GM23338 (cell line): ENCODE results near the gene MAP3K14. TPM values are rescaled to one million over a fixed set of nuclear protein-coding genes. Genes with fewer than 3 reads are reported as not detected.

Experiments
- ATAC-seq: fragments of 200-7000 bp; cut with Tn5 transposase; 3 replicates; pipeline ENCODE4 v1.9.1; 2020
- DNase-seq: peaks from one replicate; pipeline ENCODE4 v3.0.0-alpha.2; 2015; ENCODE audit warnings: low spot score
- H2AFZ ChIP-seq: fragments of 200-600 bp; sonication (generic); 2 replicates; pipeline ENCODE4 v1.8.0; 2016; ENCODE audit warnings: antibody characterized with exemption, mild to moderate bottlenecking, moderate library complexity
- H3F3A ChIP-seq: fragments of 200-600 bp; sonication (generic); replicated peaks from 2 replicates; pipeline ENCODE4 v1.8.0; 2017; ENCODE audit warnings: antibody characterized with exemption, mixed run types, low read depth
- H3K27ac ChIP-seq: fragments of 200-600 bp; sonication (generic); 2 replicates; pipeline ENCODE4 v1.6.1; 2016; ENCODE audit warnings: low read depth
- H3K27me3 ChIP-seq: fragments of 200-600 bp; sonication (generic); 2 replicates; pipeline ENCODE4 v1.8.0; 2016; ENCODE audit warnings: mild to moderate bottlenecking, mixed run types, moderate library complexity; ENCODE audit not compliant: insufficient read depth
- H3K36me3 ChIP-seq: fragments of 200-600 bp; sonication (generic); 2 replicates; pipeline ENCODE4 v1.8.0; 2016; ENCODE audit warnings: mild to moderate bottlenecking; ENCODE audit not compliant: insufficient read depth
- H3K4me1 ChIP-seq: fragments of 200-600 bp; sonication (generic); 2 replicates; pipeline ENCODE4 v1.8.0; 2016; ENCODE audit warnings: mild to moderate bottlenecking, moderate library complexity; ENCODE audit not compliant: insufficient read depth
- H3K4me2 ChIP-seq: fragments of 200-600 bp; sonication (generic); 2 replicates; pipeline ENCODE4 v1.7.1; 2017; ENCODE audit warnings: mixed run types
- H3K4me3 ChIP-seq: fragments of 200-600 bp; sonication (generic); 2 replicates; pipeline ENCODE4 v1.6.1; 2016; ENCODE audit warnings: mixed run types
- H3K79me2 ChIP-seq: fragments of 200-600 bp; sonication (generic); replicated peaks from 2 replicates; pipeline ENCODE4 v1.8.0; 2017; ENCODE audit warnings: mild to moderate bottlenecking; ENCODE audit not compliant: insufficient read depth
- H3K9me2 ChIP-seq: fragments of 200-600 bp; sonication (generic); 2 replicates; pipeline ENCODE4 v1.8.0; 2017; ENCODE audit not compliant: insufficient read depth
- H4K20me1 ChIP-seq: fragments of 200-600 bp; sonication (generic); replicated peaks from 2 replicates; pipeline ENCODE4 v1.8.0; 2017; ENCODE audit warnings: mild to moderate bottlenecking; ENCODE audit not compliant: insufficient read depth
- H3K27ac Mint-ChIP-seq: 2 replicates; pipeline ENCODE4 v1.8.0; 2020; ENCODE audit warnings: inconsistent platforms, mild to moderate bottlenecking, moderate library complexity, mixed read lengths
- H3K27me3 Mint-ChIP-seq: 3 replicates; pipeline ENCODE4 v1.8.0; 2022; ENCODE audit warnings: low read depth, mild to moderate bottlenecking, moderate library complexity, mixed read lengths, inconsistent platforms; ENCODE audit not compliant: insufficient read depth, poor library complexity
- H3K36me3 Mint-ChIP-seq: 3 replicates; pipeline ENCODE4 v1.8.0; 2021; ENCODE audit warnings: low read depth, mild to moderate bottlenecking, inconsistent platforms, moderate library complexity, mixed read lengths
- H3K4me1 Mint-ChIP-seq: 3 replicates; pipeline ENCODE4 v1.8.0; 2020; ENCODE audit warnings: mild to moderate bottlenecking, inconsistent platforms, mixed read lengths
- H3K4me3 Mint-ChIP-seq: 3 replicates; pipeline ENCODE4 v1.8.0; 2021; ENCODE audit warnings: moderate library complexity, mild to moderate bottlenecking, inconsistent platforms, mixed read lengths
- H3K9me3 Mint-ChIP-seq: 3 replicates; pipeline ENCODE4 v1.8.0; 2020; ENCODE audit warnings: moderate library complexity, mild to moderate bottlenecking, inconsistent platforms, mixed read lengths
- CREB1 ChIP-seq: fragments of 250-450 bp; sonication (Bioruptor Pico); IDR thresholded peaks from 2 replicates; pipeline ENCODE4 v1.5.0; 2020; ENCODE audit warnings: low read depth, mild to moderate bottlenecking, moderate library complexity
- EZH2 ChIP-seq: fragments of 200-600 bp; sonication (generic); IDR thresholded peaks from one replicate; pipeline ENCODE4 v1.8.0; 2017; ENCODE audit warnings: antibody characterized with exemption, mild to moderate bottlenecking, low read depth; ENCODE audit not compliant: unreplicated experiment
- EZH2phosphoT487 ChIP-seq: fragments of 200-600 bp; sonication (generic); IDR thresholded peaks from one replicate; pipeline ENCODE4 v1.8.1; 2018; ENCODE audit warnings: antibody characterized with exemption; ENCODE audit not compliant: unreplicated experiment
- JUNB ChIP-seq: IDR thresholded peaks from one replicate; pipeline ENCODE4 v1.6.1; 2016; ENCODE audit warnings: antibody characterized with exemption; ENCODE audit not compliant: unreplicated experiment
- NANOG ChIP-seq: IDR thresholded peaks from 2 replicates; pipeline ENCODE4 v1.6.1; 2016; ENCODE audit warnings: antibody characterized with exemption, borderline replicate concordance
- POLR2AphosphoS5 ChIP-seq: IDR thresholded peaks from 2 replicates; pipeline ENCODE4 v1.6.1; 2016; ENCODE audit warnings: antibody characterized with exemption, low read depth
- STAT1 ChIP-seq: IDR thresholded peaks from one replicate; pipeline ENCODE4 v1.6.1; 2016; ENCODE audit warnings: antibody characterized with exemption; ENCODE audit not compliant: unreplicated experiment
- ZNF114 ChIP-seq: fragments of 250-450 bp; sonication (Bioruptor Pico); IDR thresholded peaks from 2 replicates; pipeline ENCODE4 v1.5.0; 2020; ENCODE audit warnings: mild to moderate bottlenecking, moderate library complexity
- ZNF331 ChIP-seq: fragments of 250-450 bp; sonication (Bioruptor Pico); IDR thresholded peaks from 2 replicates; pipeline ENCODE4 v1.5.0; 2020; ENCODE audit warnings: low read depth, mild to moderate bottlenecking, moderate library complexity
- polyA plus RNA-seq: library from polyadenylated mRNA; unstranded; fragments of >200 nt; fragmentation: Nextera tagmentation; extraction: Ambion mirVana; gene quantifications from 2 replicates; pipeline ENCODE4 v1.2.1, GENCODE V29; 2016
- total RNA-seq: library from RNA; depleted of rRNA; stranded (reverse); fragments of >200 nt; shearing (Covaris generic); gene quantifications from 2 replicates; pipeline ENCODE4 v1.2.3, GENCODE V29; 2014
- TF ChIP-seq, protein P1 (sequence below), 2 experiments: fragments of 200-600 bp in 1 of 2; sonication (generic) in 1 of 2; conservative IDR thresholded peaks; 2 replicates each; pipeline versions ENCODE4 v1.5.1 to v1.6.1; 2016 to 2017; ENCODE audit warnings: antibody characterized with exemption in 2 of 2, low read depth in 2 of 2, mild to moderate bottlenecking in 2 of 2, moderate library complexity in 1 of 2
- TF ChIP-seq, protein P2 (sequence below): IDR thresholded peaks from one replicate; pipeline ENCODE4 v1.6.1; 2018; ENCODE audit warnings: antibody characterized with exemption; ENCODE audit not compliant: unreplicated experiment
- TF ChIP-seq, protein P3 (sequence below): IDR thresholded peaks from 2 replicates; pipeline ENCODE4 v1.6.1; 2016; ENCODE audit warnings: antibody characterized with exemption
- TF ChIP-seq, protein P4 (sequence below): fragments of 250-450 bp; sonication (Bioruptor Pico); IDR thresholded peaks from 2 replicates; pipeline ENCODE4 v1.5.0; 2020; ENCODE audit warnings: mild to moderate bottlenecking, moderate library complexity

MAP3K14 gene
- total and polyA plus RNA-seq, 2 experiments from 2014 or later = 1.3 to 4.9 TPM

DNA sequence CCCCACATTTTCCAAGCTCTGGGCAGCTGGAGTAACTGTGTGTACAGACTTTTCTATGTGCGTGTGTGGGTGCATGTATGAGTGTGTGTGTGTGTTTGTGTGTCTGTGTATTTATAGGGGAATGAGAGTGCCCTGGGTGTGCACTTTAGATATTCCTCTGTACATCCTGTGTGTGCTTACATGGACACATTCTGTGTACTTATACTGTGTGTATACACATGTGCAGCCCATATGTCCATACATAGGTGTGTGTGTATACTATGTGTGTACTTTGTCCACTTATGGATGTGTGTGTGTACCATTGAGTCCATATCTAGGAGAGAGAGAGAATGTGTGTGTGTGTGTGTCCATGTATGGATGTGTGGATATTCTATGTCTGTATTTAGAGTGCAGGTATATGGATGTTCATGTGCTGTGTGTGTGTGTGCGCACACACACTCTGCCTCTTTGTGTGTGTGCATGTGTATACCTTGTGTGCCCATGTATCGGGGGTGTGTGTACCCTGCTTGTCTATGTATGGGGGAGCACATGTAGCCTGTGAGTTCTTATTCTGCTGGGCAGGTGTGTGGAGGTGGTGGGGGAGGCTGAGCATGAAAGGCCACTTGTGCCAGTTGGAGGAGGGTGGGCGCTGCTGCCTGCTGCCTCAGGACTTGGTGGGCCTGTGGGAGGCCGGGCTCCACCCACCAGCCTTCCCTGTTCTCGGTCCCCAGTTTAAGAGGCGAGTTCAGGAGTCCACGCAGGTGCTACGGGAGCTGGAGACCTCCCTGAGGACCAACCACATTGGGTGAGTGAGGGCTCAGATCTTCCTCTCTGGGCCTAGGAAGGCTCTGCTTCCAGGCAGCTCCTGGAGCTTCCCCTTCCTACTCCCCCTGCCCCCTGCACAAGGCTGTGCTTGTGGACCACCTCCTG is 84.1 kb downstream of the MAP3K14 start:
- ATAC-seq = no peak

More for the DNA sequence above, 84.1 kb downstream of the MAP3K14 start:
- Mint-ChIP-seq H3K36me3 (no peaks in the 10 kb centered on the region; the same call in 2 of the 3 replicates), H3K4me1 (peaks cover 41% of the 10 kb centered on the region), H3K9me3 (no peaks in the 10 kb centered on the region), H3K27ac (no peak overlapping the region), H3K27me3 (peaks cover 23% of the 10 kb centered on the region), H3K4me3 (no peak overlapping the region; the same call in 2 of the 3 replicates)
- Histone ChIP-seq H3F3A (0 out of 2 replicates have a peak, but pooled peaks cover 2% of the 10 kb centered on the region), H4K20me1 (no peaks in the 10 kb centered on the region; the same call in 1 of the 2 replicates), H3K27ac (no peak overlapping the region), H3K36me3 (no peaks in the 10 kb centered on the region), H3K4me3 (no peak overlapping the region), H3K27me3 (peaks cover 17% of the 10 kb centered on the region), H3K4me2 (no peak overlapping the region), H3K4me1 (peaks cover 29% of the 10 kb centered on the region), H3K79me2 (no peaks in the 10 kb centered on the region), H2AFZ (no peak overlapping the region), H3K9me2 (no peaks in the 10 kb centered on the region)
- TF ChIP-seq STAT1 = no peak
- no peak for TF ChIP-seq ZNF331 (CRISPR knock-in tag)
- no peak for TF ChIP-seq ZNF114 (CRISPR knock-in tag)
- no peak for TF ChIP-seq EZH2phosphoT487
- TF ChIP-seq POLR2AphosphoS5 = no peak
- no peak for TF ChIP-seq JUNB
- TF ChIP-seq, protein P1, sequence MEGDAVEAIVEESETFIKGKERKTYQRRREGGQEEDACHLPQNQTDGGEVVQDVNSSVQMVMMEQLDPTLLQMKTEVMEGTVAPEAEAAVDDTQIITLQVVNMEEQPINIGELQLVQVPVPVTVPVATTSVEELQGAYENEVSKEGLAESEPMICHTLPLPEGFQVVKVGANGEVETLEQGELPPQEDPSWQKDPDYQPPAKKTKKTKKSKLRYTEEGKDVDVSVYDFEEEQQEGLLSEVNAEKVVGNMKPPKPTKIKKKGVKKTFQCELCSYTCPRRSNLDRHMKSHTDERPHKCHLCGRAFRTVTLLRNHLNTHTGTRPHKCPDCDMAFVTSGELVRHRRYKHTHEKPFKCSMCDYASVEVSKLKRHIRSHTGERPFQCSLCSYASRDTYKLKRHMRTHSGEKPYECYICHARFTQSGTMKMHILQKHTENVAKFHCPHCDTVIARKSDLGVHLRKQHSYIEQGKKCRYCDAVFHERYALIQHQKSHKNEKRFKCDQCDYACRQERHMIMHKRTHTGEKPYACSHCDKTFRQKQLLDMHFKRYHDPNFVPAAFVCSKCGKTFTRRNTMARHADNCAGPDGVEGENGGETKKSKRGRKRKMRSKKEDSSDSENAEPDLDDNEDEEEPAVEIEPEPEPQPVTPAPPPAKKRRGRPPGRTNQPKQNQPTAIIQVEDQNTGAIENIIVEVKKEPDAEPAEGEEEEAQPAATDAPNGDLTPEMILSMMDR (conservative IDR thresholded peaks at IDR 0.05; ENCODE audit: low read depth in 2 of 2) = no peak
- TF ChIP-seq CREB1 (CRISPR knock-in tag) = no peak
- no peak for TF ChIP-seq EZH2
- TF ChIP-seq, protein P2, sequence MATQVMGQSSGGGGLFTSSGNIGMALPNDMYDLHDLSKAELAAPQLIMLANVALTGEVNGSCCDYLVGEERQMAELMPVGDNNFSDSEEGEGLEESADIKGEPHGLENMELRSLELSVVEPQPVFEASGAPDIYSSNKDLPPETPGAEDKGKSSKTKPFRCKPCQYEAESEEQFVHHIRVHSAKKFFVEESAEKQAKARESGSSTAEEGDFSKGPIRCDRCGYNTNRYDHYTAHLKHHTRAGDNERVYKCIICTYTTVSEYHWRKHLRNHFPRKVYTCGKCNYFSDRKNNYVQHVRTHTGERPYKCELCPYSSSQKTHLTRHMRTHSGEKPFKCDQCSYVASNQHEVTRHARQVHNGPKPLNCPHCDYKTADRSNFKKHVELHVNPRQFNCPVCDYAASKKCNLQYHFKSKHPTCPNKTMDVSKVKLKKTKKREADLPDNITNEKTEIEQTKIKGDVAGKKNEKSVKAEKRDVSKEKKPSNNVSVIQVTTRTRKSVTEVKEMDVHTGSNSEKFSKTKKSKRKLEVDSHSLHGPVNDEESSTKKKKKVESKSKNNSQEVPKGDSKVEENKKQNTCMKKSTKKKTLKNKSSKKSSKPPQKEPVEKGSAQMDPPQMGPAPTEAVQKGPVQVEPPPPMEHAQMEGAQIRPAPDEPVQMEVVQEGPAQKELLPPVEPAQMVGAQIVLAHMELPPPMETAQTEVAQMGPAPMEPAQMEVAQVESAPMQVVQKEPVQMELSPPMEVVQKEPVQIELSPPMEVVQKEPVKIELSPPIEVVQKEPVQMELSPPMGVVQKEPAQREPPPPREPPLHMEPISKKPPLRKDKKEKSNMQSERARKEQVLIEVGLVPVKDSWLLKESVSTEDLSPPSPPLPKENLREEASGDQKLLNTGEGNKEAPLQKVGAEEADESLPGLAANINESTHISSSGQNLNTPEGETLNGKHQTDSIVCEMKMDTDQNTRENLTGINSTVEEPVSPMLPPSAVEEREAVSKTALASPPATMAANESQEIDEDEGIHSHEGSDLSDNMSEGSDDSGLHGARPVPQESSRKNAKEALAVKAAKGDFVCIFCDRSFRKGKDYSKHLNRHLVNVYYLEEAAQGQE = no peak
- TF ChIP-seq, protein P3, sequence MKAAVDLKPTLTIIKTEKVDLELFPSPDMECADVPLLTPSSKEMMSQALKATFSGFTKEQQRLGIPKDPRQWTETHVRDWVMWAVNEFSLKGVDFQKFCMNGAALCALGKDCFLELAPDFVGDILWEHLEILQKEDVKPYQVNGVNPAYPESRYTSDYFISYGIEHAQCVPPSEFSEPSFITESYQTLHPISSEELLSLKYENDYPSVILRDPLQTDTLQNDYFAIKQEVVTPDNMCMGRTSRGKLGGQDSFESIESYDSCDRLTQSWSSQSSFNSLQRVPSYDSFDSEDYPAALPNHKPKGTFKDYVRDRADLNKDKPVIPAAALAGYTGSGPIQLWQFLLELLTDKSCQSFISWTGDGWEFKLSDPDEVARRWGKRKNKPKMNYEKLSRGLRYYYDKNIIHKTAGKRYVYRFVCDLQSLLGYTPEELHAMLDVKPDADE = no peak
- TF ChIP-seq, protein P4, sequence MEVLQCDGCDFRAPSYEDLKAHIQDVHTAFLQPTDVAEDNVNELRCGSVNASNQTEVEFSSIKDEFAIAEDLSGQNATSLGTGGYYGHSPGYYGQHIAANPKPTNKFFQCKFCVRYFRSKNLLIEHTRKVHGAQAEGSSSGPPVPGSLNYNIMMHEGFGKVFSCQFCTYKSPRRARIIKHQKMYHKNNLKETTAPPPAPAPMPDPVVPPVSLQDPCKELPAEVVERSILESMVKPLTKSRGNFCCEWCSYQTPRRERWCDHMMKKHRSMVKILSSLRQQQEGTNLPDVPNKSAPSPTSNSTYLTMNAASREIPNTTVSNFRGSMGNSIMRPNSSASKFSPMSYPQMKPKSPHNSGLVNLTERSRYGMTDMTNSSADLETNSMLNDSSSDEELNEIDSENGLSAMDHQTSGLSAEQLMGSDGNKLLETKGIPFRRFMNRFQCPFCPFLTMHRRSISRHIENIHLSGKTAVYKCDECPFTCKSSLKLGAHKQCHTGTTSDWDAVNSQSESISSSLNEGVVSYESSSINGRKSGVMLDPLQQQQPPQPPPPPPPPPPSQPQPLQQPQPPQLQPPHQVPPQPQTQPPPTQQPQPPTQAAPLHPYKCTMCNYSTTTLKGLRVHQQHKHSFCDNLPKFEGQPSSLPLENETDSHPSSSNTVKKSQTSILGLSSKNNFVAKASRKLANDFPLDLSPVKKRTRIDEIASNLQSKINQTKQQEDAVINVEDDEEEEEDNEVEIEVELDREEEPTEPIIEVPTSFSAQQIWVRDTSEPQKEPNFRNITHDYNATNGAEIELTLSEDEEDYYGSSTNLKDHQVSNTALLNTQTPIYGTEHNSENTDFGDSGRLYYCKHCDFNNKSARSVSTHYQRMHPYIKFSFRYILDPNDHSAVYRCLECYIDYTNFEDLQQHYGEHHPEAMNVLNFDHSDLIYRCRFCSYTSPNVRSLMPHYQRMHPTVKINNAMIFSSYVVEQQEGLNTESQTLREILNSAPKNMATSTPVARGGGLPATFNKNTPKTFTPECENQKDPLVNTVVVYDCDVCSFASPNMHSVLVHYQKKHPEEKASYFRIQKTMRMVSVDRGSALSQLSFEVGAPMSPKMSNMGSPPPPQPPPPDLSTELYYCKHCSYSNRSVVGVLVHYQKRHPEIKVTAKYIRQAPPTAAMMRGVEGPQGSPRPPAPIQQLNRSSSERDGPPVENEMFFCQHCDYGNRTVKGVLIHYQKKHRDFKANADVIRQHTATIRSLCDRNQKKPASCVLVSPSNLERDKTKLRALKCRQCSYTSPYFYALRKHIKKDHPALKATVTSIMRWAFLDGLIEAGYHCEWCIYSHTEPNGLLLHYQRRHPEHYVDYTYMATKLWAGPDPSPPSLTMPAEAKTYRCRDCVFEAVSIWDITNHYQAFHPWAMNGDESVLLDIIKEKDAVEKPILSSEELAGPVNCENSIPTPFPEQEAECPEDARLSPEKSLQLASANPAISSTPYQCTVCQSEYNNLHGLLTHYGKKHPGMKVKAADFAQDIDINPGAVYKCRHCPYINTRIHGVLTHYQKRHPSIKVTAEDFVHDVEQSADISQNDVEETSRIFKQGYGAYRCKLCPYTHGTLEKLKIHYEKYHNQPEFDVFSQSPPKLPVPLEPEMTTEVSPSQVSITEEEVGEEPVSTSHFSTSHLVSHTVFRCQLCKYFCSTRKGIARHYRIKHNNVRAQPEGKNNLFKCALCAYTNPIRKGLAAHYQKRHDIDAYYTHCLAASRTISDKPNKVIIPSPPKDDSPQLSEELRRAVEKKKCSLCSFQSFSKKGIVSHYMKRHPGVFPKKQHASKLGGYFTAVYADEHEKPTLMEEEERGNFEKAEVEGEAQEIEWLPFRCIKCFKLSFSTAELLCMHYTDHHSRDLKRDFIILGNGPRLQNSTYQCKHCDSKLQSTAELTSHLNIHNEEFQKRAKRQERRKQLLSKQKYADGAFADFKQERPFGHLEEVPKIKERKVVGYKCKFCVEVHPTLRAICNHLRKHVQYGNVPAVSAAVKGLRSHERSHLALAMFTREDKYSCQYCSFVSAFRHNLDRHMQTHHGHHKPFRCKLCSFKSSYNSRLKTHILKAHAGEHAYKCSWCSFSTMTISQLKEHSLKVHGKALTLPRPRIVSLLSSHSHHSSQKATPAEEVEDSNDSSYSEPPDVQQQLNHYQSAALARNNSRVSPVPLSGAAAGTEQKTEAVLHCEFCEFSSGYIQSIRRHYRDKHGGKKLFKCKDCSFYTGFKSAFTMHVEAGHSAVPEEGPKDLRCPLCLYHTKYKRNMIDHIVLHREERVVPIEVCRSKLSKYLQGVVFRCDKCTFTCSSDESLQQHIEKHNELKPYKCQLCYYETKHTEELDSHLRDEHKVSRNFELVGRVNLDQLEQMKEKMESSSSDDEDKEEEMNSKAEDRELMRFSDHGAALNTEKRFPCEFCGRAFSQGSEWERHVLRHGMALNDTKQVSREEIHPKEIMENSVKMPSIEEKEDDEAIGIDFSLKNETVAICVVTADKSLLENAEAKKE (CRISPR knock-in tag) = no peak
- TF ChIP-seq NANOG = no peak
- no peak for DNase-seq
